NCI-H2029 (cell line): ENCODE results near the gene BTBD18.

ENCODE experiments used
- DNase-seq: peaks from one replicate; lab custom pipeline; 2025; lab: John Stamatoyannopoulos, UW

BTBD18 gene, protein sequence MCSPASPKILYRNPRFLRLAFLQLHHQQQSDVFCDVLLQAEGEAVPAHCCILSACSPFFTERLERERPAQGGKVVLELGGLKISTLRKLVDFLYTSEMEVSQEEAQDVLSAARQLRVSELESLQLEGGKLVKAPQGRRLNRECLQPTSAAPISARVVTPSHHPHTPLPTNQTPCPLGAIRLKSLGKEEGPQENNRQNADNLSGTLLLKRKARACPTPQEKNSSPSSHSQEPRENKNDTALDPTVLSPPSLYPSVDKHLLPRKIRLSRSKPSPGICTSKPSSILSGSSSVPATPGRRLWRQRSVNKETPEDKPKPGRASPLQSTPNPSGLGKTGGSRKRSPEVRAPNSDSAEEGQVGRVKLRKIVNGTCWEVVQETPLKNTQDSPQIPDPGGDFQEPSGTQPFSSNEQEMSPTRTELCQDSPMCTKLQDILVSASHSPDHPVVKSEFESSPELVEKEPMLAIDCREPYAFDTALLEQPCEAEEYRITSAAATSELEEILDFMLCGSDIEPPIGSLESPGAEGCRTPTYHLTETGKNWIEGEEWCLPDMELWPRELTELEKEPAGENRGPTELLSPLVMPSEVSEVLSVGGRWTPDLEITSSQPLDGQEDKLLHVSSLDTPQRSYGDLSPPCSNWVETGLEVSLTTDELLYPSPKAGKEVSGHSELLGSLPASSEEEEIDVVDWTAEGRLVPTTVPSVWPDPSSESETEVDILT

DNA sequence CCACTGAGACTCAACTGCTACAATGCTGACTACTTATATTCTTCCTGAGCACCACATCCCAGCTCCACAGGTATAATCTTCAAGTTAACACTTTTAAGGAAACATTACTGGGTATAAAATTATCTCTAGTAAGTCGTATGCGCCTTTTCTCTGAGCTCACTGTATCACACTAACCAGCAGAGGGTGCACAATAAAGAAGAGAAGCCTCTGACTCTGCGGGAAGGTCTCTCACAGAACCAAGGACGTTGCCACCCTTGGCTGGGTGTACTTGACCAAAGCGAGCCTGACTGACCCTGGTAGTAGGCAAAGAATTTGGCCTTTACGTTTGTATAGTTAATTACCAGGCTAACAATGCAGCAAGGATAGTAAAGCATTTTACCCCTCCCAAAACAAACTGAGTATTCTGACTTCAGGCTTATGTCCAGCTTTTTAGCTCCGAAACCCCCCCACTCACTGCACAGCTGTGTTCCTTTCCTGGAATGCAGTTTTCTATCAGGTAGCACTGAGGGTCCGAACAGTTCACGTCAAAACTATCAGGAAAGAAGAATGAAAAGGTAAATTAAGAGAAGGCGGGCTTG, at the start of gene BTBD18:
BTBD18 (minus strand) TSS at position 144 of the 578 bp plus-strand sequence. CDS start 631 bp downstream, outside the sequence.
- peak; percentile 21 for DNase-seq

DNA sequence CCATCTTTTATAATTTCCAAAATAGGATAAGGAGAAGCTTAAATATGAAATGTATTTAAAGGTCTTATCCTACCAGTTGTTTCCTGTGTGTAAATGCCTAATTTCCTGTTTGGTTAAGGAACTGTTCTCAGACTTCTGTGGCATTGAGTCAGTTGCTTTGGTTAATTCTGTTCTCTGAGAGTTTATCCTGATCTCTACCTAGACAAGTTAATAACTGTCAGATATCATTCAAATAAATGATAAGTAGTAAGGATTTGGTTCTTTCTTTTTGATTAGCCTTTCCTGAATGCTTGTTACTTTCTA, 49.5 kb upstream of the BTBD18 start:
- no peak for DNase-seq

DNA sequence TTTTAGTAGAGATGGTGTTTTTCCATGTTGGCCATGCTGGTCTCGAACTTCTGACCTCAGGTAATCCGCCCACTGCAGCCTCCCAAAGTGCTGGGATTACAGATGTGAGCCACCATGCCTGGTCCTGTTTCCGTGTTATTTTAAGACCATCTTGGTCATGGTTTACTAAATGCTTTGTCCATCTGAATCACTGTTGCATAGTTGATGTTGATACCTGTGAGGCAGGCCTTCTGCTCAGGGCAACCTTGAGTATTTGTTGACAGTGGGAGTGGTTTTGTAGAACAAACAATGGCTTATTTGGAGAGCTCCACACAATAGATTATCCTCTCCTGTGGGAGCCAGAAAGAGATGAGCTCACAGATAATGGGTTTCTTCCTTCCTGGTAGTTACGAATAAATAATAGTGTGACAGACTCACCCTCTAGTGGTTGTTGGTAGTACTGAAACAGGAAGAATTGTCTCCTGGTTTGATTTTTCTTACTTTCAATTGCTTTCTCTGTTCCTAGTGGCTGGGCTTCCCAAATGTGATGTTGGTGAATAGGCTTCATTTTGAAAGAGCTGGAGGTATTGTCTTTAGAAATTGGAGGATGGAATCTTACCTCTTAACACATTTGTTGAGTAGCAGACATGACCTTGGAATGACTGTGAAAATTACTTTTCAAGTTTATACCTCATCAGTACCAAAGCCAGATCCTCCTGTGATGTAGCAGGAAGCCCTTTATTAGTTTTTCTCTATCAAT, 49.0 kb upstream of the BTBD18 start:
- peak; percentile 99 for DNase-seq

DNA sequence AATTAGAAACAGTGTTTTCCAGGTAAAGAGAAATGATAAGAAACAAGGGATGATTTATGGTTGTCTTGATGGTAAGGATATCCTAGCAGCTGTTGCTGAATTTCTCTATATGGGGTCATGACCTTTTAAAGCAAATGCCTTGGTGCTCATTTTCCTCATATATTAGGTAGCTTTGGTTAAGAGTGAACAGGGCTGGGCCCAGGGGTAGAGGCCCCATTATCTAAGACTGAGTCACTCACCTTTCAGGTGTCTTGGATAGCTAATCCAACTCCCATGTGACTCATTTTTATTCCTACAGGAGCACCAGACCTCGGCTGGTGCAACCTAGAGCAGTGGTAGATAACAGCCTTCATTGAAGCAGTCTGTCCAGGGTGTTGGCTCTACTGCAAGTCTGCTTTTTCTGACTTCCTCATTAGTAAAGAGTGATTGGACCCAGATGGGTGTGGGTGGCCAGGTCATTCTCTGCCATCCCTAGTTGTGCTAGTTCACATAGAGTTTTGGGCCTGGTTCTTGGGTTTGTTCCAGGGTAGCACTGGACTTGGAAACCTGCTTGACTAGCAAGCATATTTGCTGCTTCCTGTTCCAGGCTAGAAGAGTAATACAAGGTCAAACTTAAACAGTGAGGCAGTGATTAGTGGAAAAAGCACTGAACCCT, 47.4 kb upstream of the BTBD18 start:
- DNase-seq: peak; percentile 38

DNA sequence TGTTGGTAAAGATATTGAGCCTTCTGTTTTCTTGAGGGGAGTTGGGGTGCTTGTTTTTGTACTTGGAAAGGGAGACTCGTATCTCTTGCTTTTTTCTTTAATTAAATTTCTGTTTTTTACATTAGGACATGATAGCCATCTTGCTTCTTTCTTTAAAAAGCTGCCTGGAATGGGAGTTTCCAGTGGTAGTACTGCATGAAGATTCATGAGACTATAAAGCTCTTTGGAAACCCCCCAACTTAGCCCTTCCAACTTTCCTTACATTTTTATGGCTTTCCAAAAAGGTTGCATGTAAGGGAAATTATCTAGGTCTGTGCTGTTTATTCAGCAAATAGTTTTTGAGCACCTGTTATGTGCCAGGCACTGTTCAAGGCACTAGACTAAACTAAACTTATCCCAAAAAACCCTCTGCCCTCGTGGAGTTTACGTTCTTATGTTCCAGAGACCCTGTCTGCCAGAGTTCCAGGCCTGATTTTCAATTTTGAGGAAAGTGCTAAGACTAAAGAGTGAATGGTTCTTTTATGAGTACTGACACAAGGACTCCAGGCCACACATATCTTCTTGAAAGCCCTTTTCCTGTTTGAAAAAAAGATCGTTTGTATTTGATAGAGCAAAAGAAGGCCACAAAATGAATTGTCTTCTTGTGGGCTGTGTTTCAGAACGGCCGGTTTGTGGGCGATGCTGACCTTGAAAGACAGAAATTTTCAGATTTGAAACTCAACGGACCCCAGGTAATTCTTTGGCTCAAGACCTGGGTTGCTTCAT, 41.9 kb upstream of the BTBD18 start:
- DNase-seq: no peak

DNA sequence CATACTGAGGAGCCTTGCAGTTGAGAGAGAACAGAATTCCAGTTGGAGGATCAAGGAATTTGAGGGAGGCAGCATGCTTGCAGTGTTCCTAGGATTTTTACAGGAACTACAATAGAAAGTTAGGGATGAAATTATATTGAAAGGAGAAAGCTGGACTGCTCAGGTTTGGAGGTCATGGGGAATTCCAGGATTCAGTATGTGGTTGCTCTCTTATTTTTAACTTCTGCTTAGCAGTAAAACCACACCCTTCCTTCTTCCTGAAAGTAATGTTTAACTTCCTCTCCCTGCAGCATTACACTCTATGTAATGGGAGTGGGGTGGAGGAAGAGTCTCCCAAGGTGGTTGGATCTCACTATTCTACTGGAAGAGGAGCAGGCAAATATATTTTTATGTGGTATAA, 41.3 kb upstream of the BTBD18 start:
- DNase-seq: no peak

DNA sequence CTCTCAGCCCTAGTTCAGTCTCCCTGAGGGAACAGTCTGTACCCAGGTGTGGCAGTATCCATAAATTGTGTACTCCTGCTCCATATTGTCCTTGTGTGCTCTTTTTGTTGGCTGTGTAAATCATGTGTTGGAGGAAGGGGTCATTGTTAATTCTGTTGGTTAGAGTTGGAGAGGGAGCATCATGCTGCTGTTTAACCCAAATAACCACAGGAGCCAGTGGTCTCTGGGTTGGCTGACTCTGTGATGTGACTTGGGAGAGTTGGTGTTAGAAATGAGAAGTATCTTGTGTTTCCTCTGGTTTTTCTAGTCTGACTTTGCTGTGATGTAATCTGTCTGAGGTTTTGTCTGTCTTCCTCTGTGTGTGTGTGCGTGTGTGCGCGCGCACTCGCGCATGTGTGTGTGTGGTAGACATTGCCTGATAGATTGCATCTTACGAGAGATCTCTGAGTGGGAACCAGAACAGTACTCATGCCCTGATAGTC, 40.5 kb upstream of the BTBD18 start:
- DNase-seq: no peak

DNA sequence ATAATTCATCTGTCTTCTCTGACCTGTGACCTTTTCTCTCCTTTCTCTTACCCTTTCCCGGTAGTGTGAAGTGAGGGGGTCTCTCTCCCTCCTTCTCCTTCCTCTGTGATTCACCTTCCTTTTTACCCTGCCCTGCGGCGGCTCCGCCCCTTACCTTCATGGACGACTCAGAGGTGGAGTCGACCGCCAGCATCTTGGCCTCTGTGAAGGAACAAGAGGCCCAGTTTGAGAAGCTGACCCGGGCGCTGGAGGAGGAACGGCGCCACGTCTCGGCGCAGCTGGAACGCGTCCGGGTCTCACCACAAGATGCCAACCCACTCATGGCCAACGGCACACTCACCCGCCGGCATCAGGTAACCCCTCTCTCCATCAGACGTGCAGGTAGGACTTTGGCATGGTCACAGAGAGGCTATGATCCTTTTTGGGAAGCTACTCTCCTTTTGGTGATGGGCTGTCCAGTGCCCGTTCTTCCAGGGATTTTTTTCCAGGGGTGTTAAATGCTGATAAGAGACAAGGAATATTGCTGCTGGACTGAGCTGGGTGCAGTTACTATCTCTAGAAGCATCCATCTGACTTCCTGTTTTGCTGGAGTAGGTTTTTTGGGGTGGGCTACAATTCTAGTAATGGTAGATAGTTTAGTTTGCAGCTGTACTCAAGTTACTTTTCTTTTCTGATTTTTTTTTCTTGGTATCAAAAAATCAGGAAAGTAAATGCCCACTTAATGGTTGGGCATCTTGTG, 39.9 kb upstream of the BTBD18 start:
- DNase-seq: no peak

DNA sequence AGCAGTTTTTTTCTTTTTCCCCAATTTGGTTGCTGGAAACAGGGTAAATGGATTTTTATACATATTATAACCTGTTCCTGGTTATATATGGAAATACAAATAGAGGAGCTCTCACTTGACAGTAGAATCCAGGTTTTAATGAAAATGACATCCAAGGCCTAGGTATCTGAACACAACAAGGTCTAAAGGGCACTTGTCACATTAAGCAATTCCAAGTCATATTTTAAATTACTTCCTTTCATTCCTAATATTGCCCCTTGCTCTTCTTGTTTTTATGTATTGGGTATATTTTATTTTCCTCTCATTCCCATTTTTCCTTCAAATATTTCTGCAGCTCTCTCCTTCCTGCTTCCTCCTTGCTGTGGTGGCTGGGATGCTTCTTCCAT, 37.1 kb upstream of the BTBD18 start:
- no peak for DNase-seq

DNA sequence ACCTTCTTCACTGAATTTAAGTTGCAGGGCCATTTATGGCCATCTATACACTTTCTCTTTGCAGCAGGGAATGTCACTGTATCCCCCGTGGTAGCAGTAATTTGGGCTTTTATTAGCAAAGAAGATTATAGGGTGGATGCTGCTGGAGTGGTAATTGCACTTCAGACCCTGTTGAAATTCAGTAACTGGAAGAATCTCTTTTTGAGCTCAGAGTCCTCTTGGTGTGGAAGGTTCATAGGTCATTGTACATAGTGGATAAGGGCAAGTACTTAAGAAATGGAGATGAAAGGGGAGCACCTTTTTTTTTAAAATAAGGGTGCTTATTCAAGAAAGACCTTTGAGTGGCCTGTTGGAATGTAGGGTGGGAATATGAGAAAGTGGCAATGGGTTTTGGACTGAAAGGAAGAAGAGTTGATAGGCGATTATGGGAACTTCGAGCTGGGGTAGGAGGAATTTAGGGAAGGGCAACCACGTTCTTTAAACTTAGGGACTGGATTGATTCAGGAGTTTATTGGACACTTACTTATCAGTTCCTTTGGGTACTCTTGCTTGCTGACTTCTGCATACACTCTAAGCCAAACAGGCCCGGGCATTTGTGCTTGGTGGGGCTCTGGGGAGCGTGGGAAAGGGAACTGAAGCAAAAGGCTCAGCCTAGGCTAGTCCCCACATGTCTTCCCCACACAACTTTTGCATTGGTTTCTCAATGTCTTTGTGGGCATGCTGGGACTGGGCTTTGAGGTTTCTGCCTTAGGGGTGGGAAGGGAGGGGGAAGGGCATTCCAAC, 36.5 kb upstream of the BTBD18 start:
- DNase-seq: no peak

DNA sequence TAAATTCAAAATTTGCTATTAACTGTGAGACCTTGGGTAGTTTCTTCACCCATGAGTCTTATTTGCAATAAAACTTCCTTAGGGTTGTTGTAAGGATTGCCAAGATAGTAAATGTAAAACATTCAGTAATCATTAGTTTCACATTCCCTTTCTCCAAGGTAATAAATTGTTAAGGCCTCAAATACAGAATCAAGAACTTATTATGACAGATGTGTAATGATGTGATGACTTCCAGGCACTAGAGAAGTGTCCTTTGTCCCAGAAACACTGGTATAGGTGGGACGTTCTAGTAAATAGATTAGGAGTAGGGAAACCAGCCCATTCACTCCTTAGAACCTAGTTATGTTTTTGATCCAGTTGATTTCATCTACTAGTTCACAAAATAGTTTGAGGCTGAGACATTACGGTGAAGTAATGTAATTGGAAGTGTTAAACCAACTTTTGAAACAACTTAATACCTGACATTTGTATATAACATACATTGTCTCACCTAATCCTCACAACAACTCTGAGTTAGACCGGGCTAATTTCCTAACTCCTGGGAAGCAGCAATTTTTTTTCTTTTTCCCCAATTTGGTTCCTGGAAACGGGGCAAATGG, 35.5 kb upstream of the BTBD18 start:
- DNase-seq: no peak

DNA sequence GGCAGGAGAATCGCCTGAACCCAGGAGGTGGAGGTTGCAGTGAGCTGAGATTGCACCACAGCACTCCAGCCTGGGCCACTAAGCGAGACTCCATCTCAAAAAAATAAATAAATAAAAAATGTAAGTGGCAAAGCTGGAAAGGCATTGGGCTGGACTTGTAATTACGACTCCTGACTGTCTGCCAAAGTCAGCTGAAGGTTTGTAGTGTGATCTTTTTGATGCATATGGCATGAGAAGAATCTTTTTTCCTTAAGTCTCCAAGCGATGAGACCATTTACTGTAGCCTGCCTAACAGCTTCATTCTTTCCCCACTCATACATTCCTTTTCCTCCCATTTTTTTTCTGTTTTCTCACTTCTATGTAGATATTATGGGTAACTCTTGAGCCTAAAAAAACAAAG, 34.8 kb upstream of the BTBD18 start:
- DNase-seq: peak; percentile 1

DNA sequence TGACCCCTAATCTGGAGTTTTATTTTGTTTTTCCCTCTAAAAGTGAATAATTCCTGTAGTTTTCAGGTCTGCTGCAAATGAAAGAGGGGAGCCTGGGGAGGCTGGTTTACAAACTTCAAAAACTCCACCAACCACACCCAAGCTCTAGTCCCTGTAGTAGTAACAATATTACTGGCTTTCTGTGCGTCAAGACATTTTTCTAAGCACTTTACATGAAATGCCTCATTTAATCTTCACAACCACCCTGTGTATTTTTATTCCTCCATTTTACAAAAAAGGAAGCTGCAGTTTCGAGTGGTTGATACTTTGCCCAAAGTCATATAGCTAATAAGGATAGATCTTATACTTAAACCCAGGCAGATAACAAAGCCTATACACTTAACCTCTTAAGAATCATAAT, 33.5 kb upstream of the BTBD18 start:
- DNase-seq: no peak

DNA sequence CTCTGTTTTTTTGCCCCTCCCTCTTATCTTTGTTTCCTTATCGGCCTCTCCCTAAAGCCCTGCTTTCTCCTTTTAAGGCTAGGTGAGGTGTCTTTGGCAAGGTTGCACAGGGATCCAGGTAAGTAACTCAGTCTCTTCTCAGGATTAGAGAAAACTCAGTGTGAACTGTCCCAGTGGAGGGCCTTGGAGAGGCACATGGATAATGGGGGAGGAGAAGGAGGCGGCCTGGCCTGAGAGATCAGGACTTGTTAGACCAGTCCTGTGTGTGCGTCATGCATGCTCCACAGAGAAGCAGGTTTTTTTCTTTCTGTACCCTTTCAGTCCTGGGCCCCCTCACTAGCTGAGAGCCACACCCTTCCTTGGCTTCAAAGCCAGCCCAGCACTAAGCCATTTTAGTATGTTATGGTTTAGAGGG, 29.9 kb upstream of the BTBD18 start:
- DNase-seq: peak; percentile 18

DNA sequence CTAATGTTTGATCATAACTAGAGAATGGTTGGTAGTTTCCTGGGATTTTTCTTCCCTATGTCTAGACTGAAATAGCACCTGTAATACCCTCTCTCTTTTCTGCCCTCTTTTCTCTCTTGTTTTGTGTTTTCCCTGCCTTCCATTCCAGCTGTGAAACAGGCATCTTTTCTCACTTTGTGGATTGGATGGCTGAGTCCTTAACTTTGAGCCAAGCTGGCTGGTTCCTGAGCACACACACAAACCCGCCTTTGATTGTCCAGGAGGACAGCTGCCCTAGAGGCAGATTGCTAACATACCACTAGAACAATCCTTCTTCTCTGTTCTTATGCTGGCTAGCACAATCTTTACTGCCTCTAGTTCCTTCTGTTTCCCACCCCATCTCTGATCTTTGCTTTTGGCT, 27.7 kb upstream of the BTBD18 start:
- no peak for DNase-seq

DNA sequence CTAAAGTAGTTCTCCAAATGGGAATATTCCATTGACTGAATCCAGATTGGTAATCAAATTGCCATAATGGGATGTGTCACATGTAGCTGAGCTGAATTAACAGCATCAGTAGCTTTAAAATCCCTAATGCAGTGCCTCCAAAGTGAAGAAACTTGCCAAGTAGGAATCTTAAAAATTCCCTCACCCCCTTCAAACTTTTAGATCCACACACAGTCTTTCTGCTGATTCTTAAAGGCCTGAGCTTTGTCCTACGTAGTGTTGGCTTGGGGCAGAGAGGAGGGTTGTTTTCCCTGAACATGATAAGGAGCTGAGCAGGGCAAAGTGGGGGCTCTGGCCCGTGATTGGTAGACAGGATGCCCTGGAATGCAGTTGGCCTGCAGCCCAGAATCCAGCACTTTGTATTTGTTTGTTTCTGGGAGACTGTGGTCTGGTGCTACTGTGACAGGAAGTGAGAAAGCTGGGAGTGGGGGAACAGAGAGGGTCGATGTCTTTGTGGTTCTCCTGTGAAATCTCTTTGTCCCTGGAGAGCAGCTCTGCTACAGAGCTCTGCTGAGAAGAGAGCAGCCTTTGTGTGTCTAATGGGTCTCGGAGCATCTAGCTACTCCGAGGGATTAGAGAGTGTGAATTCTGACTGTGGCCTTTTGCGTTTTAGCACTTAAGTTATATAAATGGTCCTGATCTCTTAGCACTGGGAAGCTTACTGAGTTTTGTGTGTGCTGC, 26.9 kb upstream of the BTBD18 start:
- peak; percentile 77 for DNase-seq

DNA sequence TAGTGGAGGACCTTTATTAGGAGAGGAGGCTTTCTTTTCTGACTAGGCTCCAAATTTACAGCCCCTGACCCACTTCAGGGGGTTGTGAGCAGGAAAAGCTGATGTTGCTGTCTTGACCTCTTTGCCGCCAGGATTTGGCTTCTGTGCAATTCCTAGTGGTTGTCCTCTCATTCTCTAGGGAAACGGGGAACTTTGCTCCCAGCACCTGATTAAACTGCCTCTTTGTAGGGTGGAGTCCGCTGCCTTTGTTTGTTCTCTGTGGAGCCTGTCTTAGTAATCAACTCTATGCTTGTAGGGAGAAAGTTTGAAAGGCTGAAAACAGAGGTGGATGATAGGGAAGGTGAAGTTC, 26.3 kb upstream of the BTBD18 start:
- DNase-seq: no peak

DNA sequence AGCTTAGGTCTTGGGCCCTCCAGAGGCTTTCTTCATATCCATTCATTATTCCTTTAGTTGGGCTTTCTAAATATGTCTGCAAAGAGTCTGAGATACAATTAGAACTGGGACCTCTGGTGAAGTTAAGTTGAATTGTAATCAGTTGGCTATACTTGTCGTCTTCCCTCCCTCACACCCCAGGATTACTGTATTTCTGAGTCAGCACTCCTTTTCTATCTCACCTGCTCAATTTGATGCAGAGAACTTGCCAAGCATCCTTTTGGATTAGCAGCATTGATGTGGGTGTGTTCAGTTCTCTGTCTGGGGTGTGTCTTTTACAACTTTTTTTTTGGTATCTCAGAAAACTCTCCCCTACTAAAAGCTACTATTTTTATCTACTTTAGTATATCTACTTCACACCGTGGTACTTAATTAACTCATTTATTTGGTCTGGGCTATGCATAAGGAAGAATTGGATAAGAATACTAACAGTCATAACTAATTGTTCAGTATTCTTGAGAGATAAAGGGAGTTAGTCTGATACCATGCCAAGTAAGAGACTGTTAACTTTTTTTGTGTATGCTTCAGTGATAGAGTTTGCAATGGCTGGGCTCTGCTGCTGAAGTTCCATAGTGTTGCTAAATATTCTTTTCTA, 25.1 kb upstream of the BTBD18 start:
- DNase-seq: no peak
